ENCODE measurements around the gene EPHB3. TPM values are rescaled to one million over a fixed set of nuclear protein-coding genes. Genes with fewer than 3 reads are reported as not detected.

EPHB3 gene
- total and polyA plus RNA-seq, 10 of the 15 experiments (the other 5 are each of a cell fraction or from before 2014, with no cell fraction given): 0.09 TPM; not detected in 9

GRCh38 chr3:184525337-184526087 lies 36.1 kb upstream of the EPHB3 start (continued):
- TF ChIP-seq E2F8 (IDR thresholded peaks at IDR 0.05; ENCODE audit: low read depth, partially characterized antibody): no peak
- no peak for TF ChIP-seq STAT3 (IDR thresholded peaks at IDR 0.05; ENCODE audit: low read depth, low read length)
- TF ChIP-seq KDM1A (IDR thresholded peaks at IDR 0.05; ENCODE audit: borderline replicate concordance): no peak
- no peak for TF ChIP-seq MLLT1 (IDR thresholded peaks at IDR 0.05)
- no peak for TF ChIP-seq CREB1 (IDR thresholded peaks at IDR 0.05; ENCODE audit: low read depth)
- no peak for TF ChIP-seq RBBP5 (conservative IDR thresholded peaks at IDR 0.05)
- no peak for TF ChIP-seq YBX1 (IDR thresholded peaks at IDR 0.05)
- no peak for TF ChIP-seq MYB (IDR thresholded peaks at IDR 0.05; ENCODE audit: borderline replicate concordance, low read depth, low read length)

GRCh38 chr3:184526088-184526433 lies 35.5 kb upstream of the EPHB3 start:
- Histone ChIP-seq H3K9ac (ENCODE audit: control insufficient read depth, insufficient read depth, low read length) (no peak overlapping the region), H4K20me1 (ENCODE audit: control insufficient read depth, insufficient read depth) (no peaks in the 10 kb centered on the region), H3K4me1 (ENCODE audit: control insufficient read depth, insufficient read depth, low read length) (no peaks in the 10 kb centered on the region), H3K4me2 (ENCODE audit: control insufficient read depth, insufficient read depth) (no peak overlapping the region), H3K4me3 (no peak overlapping the region), H3K9me3 (replicated peaks; ENCODE audit: control insufficient read depth, insufficient read depth, low read length) (no peaks in the 10 kb centered on the region; the same call in 2 of the 3 replicates), H3K27ac (ENCODE audit: control insufficient read depth, insufficient read depth) (no peak overlapping the region), H3K79me2 (ENCODE audit: control insufficient read depth, insufficient read depth, low read length) (no peaks in the 10 kb centered on the region), H3K36me3 (ENCODE audit: control insufficient read depth in 2 of 2, insufficient read depth in 2 of 2, low read length in 1 of 2) (no peaks in the 10 kb centered on the region), H2AFZ (ENCODE audit: control insufficient read depth, low read depth, low read length) (no peak overlapping the region), H3K27me3 (replicated peaks in 1 of 2; ENCODE audit: control insufficient read depth in 2 of 2, insufficient read depth in 2 of 2, low read length in 1 of 2) (peaks cover 3 to 21% of the 10 kb centered on the region in 2 experiments)
- CTCF ChIA-PET: interaction anchor here (0.8 kb wide), 1 partner anchor 12 kb away, joined by 3 read pairs; no protein-coding TSS in a partner anchor
- SMC1A ChIA-PET (ENCODE audit: uncharacterized antibody, unreplicated experiment): no interaction called here
- POLR2A ChIA-PET: interaction anchor here (0.5 kb wide), 1 partner anchor 187 kb away, joined by 4 read pairs; no protein-coding TSS in a partner anchor
- no peak for DNase-seq (ENCODE audit: low read depth, low spot score)
- 29% methylated on average over 12 of the region's 12 CpGs for WGBS (ENCODE audit: insufficient coverage, insufficient replicate concordance, low lambda C conversion rate, missing lambda C conversion rate)
- no TSS peak for BruUV-seq (replicated peaks)
- FAIRE-seq: no peak
- in situ Hi-C loops (cut with MboI): no loop called here
- RAD21 ChIA-PET (ENCODE audit: unreplicated experiment): no interaction called here
- intact Hi-C loops (cut with micrococcal nuclease; ENCODE audit: unreplicated experiment): no loop called here
- no peak for ATAC-seq
- no peak for TF ChIP-seq HSF1 (IDR thresholded peaks at IDR 0.05; ENCODE audit: low read depth, low read length)
- TF ChIP-seq PRDM15 (CRISPR knock-in tag; IDR thresholded peaks at IDR 0.05): no peak
- no peak for TF ChIP-seq MTA2 (IDR thresholded peaks at IDR 0.05; ENCODE audit: low read depth)
- no peak for TF ChIP-seq SREBF1 (IDR thresholded peaks at IDR 0.05; ENCODE audit: low read length)
- TF ChIP-seq ASH2L (IDR thresholded peaks at IDR 0.05; ENCODE audit: borderline replicate concordance, low read depth): no peak
- TF ChIP-seq HDGF (IDR thresholded peaks at IDR 0.05): no peak

All from GM12878 (cell line).